ENCODE measurements around the gene TNFAIP3. TPM values are rescaled to one million over a fixed set of nuclear protein-coding genes. Genes with fewer than 3 reads are reported as not detected.
A peak's percentile ranks its signal among the peaks of the same experiment; 100 is the strongest.
"Not testable (repeated sequence)": the region's sequence is repeated elsewhere in the genome, so short reads cannot be mapped to it uniquely, and the experiment has no call there.

The TNFAIP3 gene
- total and polyA plus RNA-seq, 5 experiments from 2014 or later, result 61.5 to 139 (median 108) TPM

GRCh38 chr6:137844773-137845172 lies 22.3 kb upstream of the TNFAIP3 start:
- H3K9me3 Mint-ChIP-seq, result peaks cover 5 to 24% (median 18%) of the 10 kb centered on the region in 9 donors
- peaks cover 0 to 31% (median 22%) of the 10 kb centered on the region in 3 donors for H3K36me3 Mint-ChIP-seq
- H3K4me1 Mint-ChIP-seq, H3K4me3 Mint-ChIP-seq, ATAC-seq, DNase-seq, H3K27me3 Mint-ChIP-seq, POLR2A ChIA-PET: not testable (repeated sequence)
- H3K27ac Mint-ChIP-seq, result peak overlapping the region in 1 of 10 donors; percentile 33

- POLR2A ChIA-PET, result no interaction called here
- Mint-ChIP-seq H3K36me3 (peaks cover 0 to 24% (median 18%) of the 10 kb centered on the region in 3 donors), H3K27me3 (no peaks in the 10 kb centered on the region), H3K4me1 (peaks cover 0 to 3% (median 0%) of the 10 kb centered on the region in 4 donors), H3K27ac (no peak overlapping the region), H3K9me3 (peaks cover 0 to 17% (median 11%) of the 10 kb centered on the region in 9 donors), H3K4me3 (no peak overlapping the region)
- DNase-seq, result no peak
- ATAC-seq, result no peak
Observed at GRCh38 chr6:137845460-137845859, 21.6 kb upstream of the TNFAIP3 start.

GRCh38 chr6:137846274-137846673 lies 20.8 kb upstream of the TNFAIP3 start:
- no peak overlapping the region for H3K4me3 Mint-ChIP-seq
- H3K27ac Mint-ChIP-seq, result no peak overlapping the region
- ATAC-seq, result no peak
- DNase-seq, result no peak
- peaks cover 0 to 10% (median 3%) of the 10 kb centered on the region in 9 donors for H3K9me3 Mint-ChIP-seq
- H3K36me3 Mint-ChIP-seq, result peaks cover 0 to 16% (median 12%) of the 10 kb centered on the region in 3 donors
- peaks cover 0 to 3% (median 0%) of the 10 kb centered on the region in 4 donors for H3K4me1 Mint-ChIP-seq
- no peaks in the 10 kb centered on the region for H3K27me3 Mint-ChIP-seq
- POLR2A ChIA-PET, result no interaction called here

GRCh38 chr6:137846772-137847313 lies 20.2 kb upstream of the TNFAIP3 start:
- H3K9me3 Mint-ChIP-seq, result peaks cover 0 to 6% (median 0%) of the 10 kb centered on the region in 9 donors
- POLR2A ChIA-PET, result no interaction called here
- ATAC-seq (no peak), DNase-seq (no peak)
- H3K27me3 Mint-ChIP-seq, result no peaks in the 10 kb centered on the region
- peaks cover 0 to 1% (median 0%) of the 10 kb centered on the region in 4 donors for H3K4me1 Mint-ChIP-seq
- H3K36me3 Mint-ChIP-seq, result peaks cover 0 to 10% (median 8%) of the 10 kb centered on the region in 3 donors
- H3K4me3 Mint-ChIP-seq, result no peak overlapping the region
- no peak overlapping the region for H3K27ac Mint-ChIP-seq

GRCh38 chr6:137847748-137848147 lies 19.3 kb upstream of the TNFAIP3 start:
- peaks cover 0 to 6% (median 0%) of the 10 kb centered on the region in 9 donors for H3K9me3 Mint-ChIP-seq
- peaks cover 0 to 6% (median 1%) of the 10 kb centered on the region in 3 donors for H3K36me3 Mint-ChIP-seq
- ATAC-seq, result no peak
- no peak for DNase-seq
- H3K27ac Mint-ChIP-seq, result no peak overlapping the region
- no peaks in the 10 kb centered on the region for H3K27me3 Mint-ChIP-seq
- H3K4me3 Mint-ChIP-seq, result no peak overlapping the region
- POLR2A ChIA-PET, result no interaction called here
- peaks cover 0 to 4% (median 0%) of the 10 kb centered on the region in 4 donors for H3K4me1 Mint-ChIP-seq

GRCh38 chr6:137848672-137849071 lies 18.4 kb upstream of the TNFAIP3 start:
- no peaks in the 10 kb centered on the region for H3K27me3 Mint-ChIP-seq
- no peak for ATAC-seq
- no peak for DNase-seq
- POLR2A ChIA-PET, result interaction anchor here (0.7 kb wide), 2 partner anchors 22 to 38 kb away, joined by 3 to 4 read pairs; no protein-coding TSS in a partner anchor
- peaks cover 0 to under 1% (median 0%) of the 10 kb centered on the region in 3 donors for H3K36me3 Mint-ChIP-seq
- peaks cover 0 to 2% (median 0%) of the 10 kb centered on the region in 4 donors for H3K4me1 Mint-ChIP-seq
- no peak overlapping the region for H3K27ac Mint-ChIP-seq
- H3K4me3 Mint-ChIP-seq, result no peak overlapping the region
- peaks cover 0 to under 1% (median 0%) of the 10 kb centered on the region in 9 donors for H3K9me3 Mint-ChIP-seq

- H3K4me3 Mint-ChIP-seq, result no peak overlapping the region
- H3K36me3 Mint-ChIP-seq, result no peaks in the 10 kb centered on the region
- ATAC-seq, result no peak
- H3K27ac Mint-ChIP-seq, result peak overlapping the region in 2 of 10 donors; percentile 33 to 37
- H3K27me3 Mint-ChIP-seq, result no peaks in the 10 kb centered on the region
- POLR2A ChIA-PET, result interaction anchor here (0.7 kb wide), 2 partner anchors 22 to 120 kb away, joined by 3 to 5 read pairs; no protein-coding TSS in a partner anchor
- no peaks in the 10 kb centered on the region for H3K9me3 Mint-ChIP-seq
- peaks cover 0 to 2% (median 0%) of the 10 kb centered on the region in 4 donors for H3K4me1 Mint-ChIP-seq
- no peak for DNase-seq
Observed at GRCh38 chr6:137849181-137849980, 17.7 kb upstream of the TNFAIP3 start.

- Mint-ChIP-seq H3K36me3 (peaks cover 0 to 4% (median 0%) of the 10 kb centered on the region in 3 donors), H3K27ac (peak overlapping the region in 2 of 10 donors; percentile 22 to 44), H3K27me3 (no peaks in the 10 kb centered on the region), H3K9me3 (peaks cover 0 to 2% (median 0%) of the 10 kb centered on the region in 9 donors), H3K4me3 (no peak overlapping the region), H3K4me1 (peaks cover 0 to 2% (median 0%) of the 10 kb centered on the region in 4 donors)
- DNase-seq, result no peak
- POLR2A ChIA-PET, result interaction anchor here (0.7 kb wide), 1 partner anchor 120 kb away, joined by 5 read pairs; no protein-coding TSS in a partner anchor
- no peak for ATAC-seq
Observed at GRCh38 chr6:137849981-137850714, 16.9 kb upstream of the TNFAIP3 start.

GRCh38 chr6:137850816-137851602 lies 16.1 kb upstream of the TNFAIP3 start:
- POLR2A ChIA-PET, result no interaction called here
- H3K9me3 Mint-ChIP-seq, result peaks cover 0 to 3% (median 0%) of the 10 kb centered on the region in 9 donors
- H3K4me3 Mint-ChIP-seq, result no peak overlapping the region
- ATAC-seq, result no peak
- no peak for DNase-seq
- H3K27ac Mint-ChIP-seq, result peak overlapping the region in 5 of 10 donors; percentile 22 to 66 (median 54)
- peaks cover 3 to 10% (median 5%) of the 10 kb centered on the region in 3 donors for H3K36me3 Mint-ChIP-seq
- no peaks in the 10 kb centered on the region for H3K27me3 Mint-ChIP-seq
- peaks cover 0 to 2% (median 0%) of the 10 kb centered on the region in 4 donors for H3K4me1 Mint-ChIP-seq

- Mint-ChIP-seq H3K4me3 (no peak overlapping the region), H3K4me1 (peaks cover 0 to 2% (median 0%) of the 10 kb centered on the region in 4 donors), H3K36me3 (peaks cover 5 to 17% (median 6%) of the 10 kb centered on the region in 3 donors), H3K9me3 (peaks cover 0 to 5% (median 0%) of the 10 kb centered on the region in 9 donors), H3K27me3 (no peaks in the 10 kb centered on the region), H3K27ac (peak overlapping the region in 3 of 10 donors; percentile 11 to 35 (median 12))
- DNase-seq (no peak), ATAC-seq (no peak)
- POLR2A ChIA-PET, result no interaction called here
Observed at GRCh38 chr6:137851669-137852068, 15.4 kb upstream of the TNFAIP3 start.

GRCh38 chr6:137852346-137852745 lies 14.7 kb upstream of the TNFAIP3 start:
- Mint-ChIP-seq H3K27ac (peak overlapping the region in 3 of 10 donors; percentile 11 to 60 (median 35)), H3K36me3 (peaks cover 5 to 24% (median 7%) of the 10 kb centered on the region in 3 donors), H3K9me3 (peaks cover 0 to 5% (median 0%) of the 10 kb centered on the region in 9 donors), H3K27me3 (no peaks in the 10 kb centered on the region), H3K4me1 (peaks cover 0 to 2% (median 0%) of the 10 kb centered on the region in 4 donors), H3K4me3 (no peak overlapping the region)
- no peak for DNase-seq
- no peak for ATAC-seq
- POLR2A ChIA-PET, result interaction anchor here (1.1 kb wide), 1 partner anchor 15 kb away, joined by 3 read pairs; no protein-coding TSS in a partner anchor

Measured in naive thymus-derived CD8-positive, alpha-beta T cell (primary cell).